Measurements from ENCODE around the gene KERA.
"Not testable (repeated sequence)": the region's sequence is repeated elsewhere in the genome, so short reads cannot be mapped to it uniquely, and the experiment has no call there.

KERA gene

GRCh38 chr12:91057368-91058165 is at the start of gene KERA:
KERA (minus strand) TSS chr12:91058024; CDS start chr12:91056281, 1,743 bp downstream.
- DNase-seq (ENCODE audit: low spot score) = no peak

GRCh38 chr12:91106283-91106682 is 48.5 kb upstream of the KERA start:
- DNase-seq (ENCODE audit: low spot score) = no peak

GRCh38 chr12:91105807-91106206 is 48.0 kb upstream of the KERA start:
- DNase-seq (ENCODE audit: low spot score) = no peak

GRCh38 chr12:91104812-91105466 is 47.1 kb upstream of the KERA start:
- DNase-seq (ENCODE audit: low spot score) = no peak

GRCh38 chr12:91103624-91104023 is 45.8 kb upstream of the KERA start:
- DNase-seq (ENCODE audit: low spot score) = no peak

- no peak for DNase-seq (ENCODE audit: low spot score)
These were observed 45.3 kb upstream of the KERA start for GRCh38 chr12:91103101-91103500.

- DNase-seq (ENCODE audit: low spot score) = no peak
These were observed 43.1 kb upstream of the KERA start for GRCh38 chr12:91100906-91101305.

GRCh38 chr12:91099836-91100235 is 42.0 kb upstream of the KERA start:
- no peak for DNase-seq (ENCODE audit: low spot score)

- no peak for DNase-seq (ENCODE audit: low spot score)
These were observed 41.5 kb upstream of the KERA start for GRCh38 chr12:91099341-91099740.

- no peak for DNase-seq (ENCODE audit: low spot score)
These were observed 41.1 kb upstream of the KERA start for GRCh38 chr12:91098941-91099340.

- no peak for DNase-seq (ENCODE audit: low spot score)
These were observed 40.6 kb upstream of the KERA start for GRCh38 chr12:91098461-91098860.

GRCh38 chr12:91094957-91095356 is 37.1 kb upstream of the KERA start:
- no peak for DNase-seq (ENCODE audit: low spot score)

- no peak for DNase-seq (ENCODE audit: low spot score)
These were observed 36.3 kb upstream of the KERA start for GRCh38 chr12:91094032-91094662.

GRCh38 chr12:91093341-91093740 is 35.5 kb upstream of the KERA start:
- no peak for DNase-seq (ENCODE audit: low spot score)

- no peak for DNase-seq (ENCODE audit: low spot score)
These were observed 34.3 kb upstream of the KERA start for GRCh38 chr12:91091916-91092715.

- not testable (repeated sequence) for DNase-seq (ENCODE audit: low spot score)
These were observed 32.1 kb upstream of the KERA start for GRCh38 chr12:91089953-91090352.

- no peak for DNase-seq (ENCODE audit: low spot score)
These were observed 22.2 kb upstream of the KERA start for GRCh38 chr12:91080041-91080440.

- no peak for DNase-seq (ENCODE audit: low spot score)
These were observed 20.7 kb upstream of the KERA start for GRCh38 chr12:91078501-91078900.

- no peak for DNase-seq (ENCODE audit: low spot score)
These were observed 19.6 kb upstream of the KERA start for GRCh38 chr12:91077228-91077954.

- DNase-seq (ENCODE audit: low spot score) = no peak
These were observed 17.0 kb upstream of the KERA start for GRCh38 chr12:91074851-91075250.

- no peak for DNase-seq (ENCODE audit: low spot score)
These were observed 16.4 kb upstream of the KERA start for GRCh38 chr12:91074154-91074709.
